Measurements from ENCODE around the gene BATF2.
A peak's percentile ranks its signal among the peaks of the same experiment; 100 is the strongest.

The BATF2 gene

GRCh38 chr11:65017937-65018336 lies 21.2 kb upstream of the BATF2 start:
- Histone ChIP-seq H3K9me3 (no peaks in the 10 kb centered on the region), H3K4me1 (no peaks in the 10 kb centered on the region), H3K27me3 (no peaks in the 10 kb centered on the region), H3K4me3 (ENCODE audit: low read depth, low read length) (no peak overlapping the region), H3K36me3 (peaks cover 6% of the 10 kb centered on the region)
- no peak for TF ChIP-seq CTCF (IDR thresholded peaks at IDR 0.05; ENCODE audit: low read depth, low read length)
- no peak for DNase-seq

GRCh38 chr11:65016705-65017104 lies 19.9 kb upstream of the BATF2 start:
- Histone ChIP-seq H3K4me3 (ENCODE audit: low read depth, low read length) (no peak overlapping the region), H3K36me3 (peaks cover 6% of the 10 kb centered on the region), H3K27me3 (no peaks in the 10 kb centered on the region), H3K4me1 (no peaks in the 10 kb centered on the region), H3K9me3 (no peaks in the 10 kb centered on the region)
- DNase-seq, result no peak
- TF ChIP-seq CTCF (IDR thresholded peaks at IDR 0.05; ENCODE audit: low read depth, low read length), result no peak

- no peak for TF ChIP-seq CTCF (IDR thresholded peaks at IDR 0.05; ENCODE audit: low read depth, low read length)
- no peak for DNase-seq
Observed at GRCh38 chr11:65014726-65015227, 18.0 kb upstream of the BATF2 start.

GRCh38 chr11:65013888-65014725 lies 17.3 kb upstream of the BATF2 start, which contains the start of gene ARL2:
ARL2 (plus strand) TSS chr11:65014160; CDS start chr11:65014208, 48 bp downstream.
- TF ChIP-seq CTCF (IDR thresholded peaks at IDR 0.05; ENCODE audit: low read depth, low read length), result peak; percentile 30; the same call in 1 of the 2 replicates
- peak within 1 kb of the TSS; percentile 62 for H3K4me3 ChIP-seq (ENCODE audit: low read depth, low read length)
- no peaks in the 10 kb centered on the region for H3K4me1 ChIP-seq
- DNase-seq, result peak; percentile 91
- H3K9me3 ChIP-seq, result no peaks in the 10 kb centered on the region
- no peaks in the 10 kb centered on the region for H3K27me3 ChIP-seq
- peaks cover 6% of the 10 kb centered on the region; the same call in 1 of the 2 replicates for H3K36me3 ChIP-seq

More at GRCh38 chr11:65014726-65015227, 18.0 kb upstream of the BATF2 start:
- H3K27me3 ChIP-seq, result no peaks in the 10 kb centered on the region
- peaks cover 6% of the 10 kb centered on the region; the same call in 1 of the 2 replicates for H3K36me3 ChIP-seq
- H3K4me1 ChIP-seq, result no peaks in the 10 kb centered on the region
- H3K9me3 ChIP-seq, result no peaks in the 10 kb centered on the region
- peak overlapping the region; percentile 62 for H3K4me3 ChIP-seq (ENCODE audit: low read depth, low read length)

GRCh38 chr11:65013130-65013887 lies 16.5 kb upstream of the BATF2 start:
- DNase-seq, result peak; percentile 84

More at GRCh38 chr11:65013130-65013887, 16.5 kb upstream of the BATF2 start:
- Histone ChIP-seq H3K4me1 (no peaks in the 10 kb centered on the region), H3K4me3 (ENCODE audit: low read depth, low read length) (peak overlapping the region; percentile 62), H3K27me3 (no peaks in the 10 kb centered on the region), H3K9me3 (no peaks in the 10 kb centered on the region), H3K36me3 (peaks cover under 1% of the 10 kb centered on the region; the same call in 1 of the 2 replicates)
- TF ChIP-seq CTCF (IDR thresholded peaks at IDR 0.05; ENCODE audit: low read depth, low read length), result peak; percentile 56; the same call in 1 of the 2 replicates
